WTC11 (cell line): ENCODE measurements around the gene SKAP1. TPM values are rescaled to one million over a fixed set of nuclear protein-coding genes. Genes with fewer than 3 reads are reported as not detected.

ENCODE experiments used
- ATAC-seq: fragments of 200-7000 bp; cut with Tn5 transposase; 2 replicates; pipeline ENCODE4 v1.10.0; 2021; ENCODE audit warnings: mild to moderate bottlenecking, moderate library complexity
- CTCF ChIA-PET: fragments of 300-600 bp; sonication (Branson Sonifier 250); formaldehyde crosslinking; loops from one replicate; lab custom pipeline; 2021; ENCODE audit warnings: antibody characterized with exemption; lab: Charles Lee
- POLR2A ChIA-PET: fragments of 350-600 bp; sonication (Branson Sonifier 250); formaldehyde crosslinking; loops from one replicate; lab custom pipeline; 2021; ENCODE audit warnings: antibody characterized with exemption; lab: Charles Lee
- DNase-seq: peaks from one replicate; pipeline ENCODE4 v3.0.0; 2021; ENCODE audit warnings: low spot score
- H3K27ac Mint-ChIP-seq: 2 replicates; pipeline ENCODE4 v1.8.0; 2021; ENCODE audit warnings: mixed read lengths
- H3K27me3 Mint-ChIP-seq: 2 replicates; pipeline ENCODE4 v1.8.0; 2021; ENCODE audit warnings: low read depth, mild to moderate bottlenecking, moderate library complexity, mixed read lengths
- H3K36me3 Mint-ChIP-seq: 2 replicates; pipeline ENCODE4 v1.8.0; 2021; ENCODE audit warnings: mixed read lengths
- H3K4me1 Mint-ChIP-seq: 2 replicates; pipeline ENCODE4 v1.8.0; 2022; ENCODE audit warnings: mixed read lengths
- H3K4me3 Mint-ChIP-seq: 2 replicates; pipeline ENCODE4 v1.8.0; 2021; ENCODE audit warnings: mild to moderate bottlenecking, moderate library complexity, mixed read lengths
- H3K9me3 Mint-ChIP-seq: 2 replicates; pipeline ENCODE4 v1.8.0; 2021; ENCODE audit warnings: mixed read lengths
- ARID4B ChIP-seq: sonication (generic); formaldehyde crosslinking; IDR thresholded peaks from 2 replicates; pipeline ENCODE4 v1.8.0; 2023; ENCODE audit warnings: missing genetic modification reagents, mild to moderate bottlenecking, borderline replicate concordance
- ATF2 ChIP-seq: sonication (generic); formaldehyde crosslinking; IDR thresholded peaks from 2 replicates; pipeline ENCODE4 v1.8.1; 2022; ENCODE audit warnings: low read depth, missing genetic modification reagents, borderline replicate concordance
- ATF6 ChIP-seq: sonication (generic); formaldehyde crosslinking; IDR thresholded peaks from 2 replicates; pipeline ENCODE4 v1.8.1; 2023; ENCODE audit warnings: mild to moderate bottlenecking, missing genetic modification reagents
- CBFB ChIP-seq: sonication (generic); formaldehyde crosslinking; IDR thresholded peaks from 2 replicates; pipeline ENCODE4 v1.8.1; 2022; ENCODE audit warnings: mild to moderate bottlenecking, low read depth, missing genetic modification reagents
- CDX4 ChIP-seq: fragments of 250-450 bp; sonication (Bioruptor Pico); IDR thresholded peaks from 2 replicates; pipeline ENCODE4 v1.9.0; 2021; ENCODE audit warnings: moderate library complexity, mild to moderate bottlenecking, inconsistent platforms, borderline replicate concordance
- CREB1 ChIP-seq: sonication (generic); formaldehyde crosslinking; IDR thresholded peaks from 2 replicates; pipeline ENCODE4 v1.8.0; 2023; ENCODE audit warnings: mild to moderate bottlenecking, missing genetic modification reagents
- CREM ChIP-seq: sonication (generic); formaldehyde crosslinking; IDR thresholded peaks from 2 replicates; pipeline ENCODE4 v1.8.1; 2022; ENCODE audit warnings: mild to moderate bottlenecking, missing genetic modification reagents, moderate library complexity
- ELF4 ChIP-seq: sonication (generic); formaldehyde crosslinking; IDR thresholded peaks from 2 replicates; pipeline ENCODE4 v1.8.1; 2022; ENCODE audit warnings: low read depth, mild to moderate bottlenecking, moderate library complexity, missing genetic modification reagents
- EMX1 ChIP-seq: fragments of 250-450 bp; sonication (Bioruptor Pico); IDR thresholded peaks from 2 replicates; pipeline ENCODE4 v1.8.0; 2021; ENCODE audit warnings: mild to moderate bottlenecking
- ETV6 ChIP-seq: sonication (generic); formaldehyde crosslinking; IDR thresholded peaks from 2 replicates; pipeline ENCODE4 v1.8.1; 2022; ENCODE audit warnings: mild to moderate bottlenecking, missing genetic modification reagents
- FOXJ3 ChIP-seq: sonication (generic); formaldehyde crosslinking; IDR thresholded peaks from 2 replicates; pipeline ENCODE4 v1.9.0; 2021; ENCODE audit warnings: missing genetic modification reagents, mild to moderate bottlenecking, borderline replicate concordance
- FOXK1 ChIP-seq: sonication (generic); formaldehyde crosslinking; IDR thresholded peaks from 2 replicates; pipeline ENCODE4 v1.8.0; 2022; ENCODE audit warnings: mild to moderate bottlenecking, moderate library complexity, missing genetic modification reagents
- FOXP4 ChIP-seq: sonication (generic); formaldehyde crosslinking; IDR thresholded peaks from 2 replicates; pipeline ENCODE4 v1.8.0; 2022; ENCODE audit warnings: mild to moderate bottlenecking, missing genetic modification reagents
- GABPB1 ChIP-seq: sonication (generic); formaldehyde crosslinking; IDR thresholded peaks from 2 replicates; pipeline ENCODE4 v1.8.1; 2023; ENCODE audit warnings: mild to moderate bottlenecking, missing genetic modification reagents
- JAZF1 ChIP-seq: fragments of 250-450 bp; sonication (Bioruptor Pico); IDR thresholded peaks from 2 replicates; pipeline ENCODE4 v1.9.0; 2021; ENCODE audit warnings: moderate library complexity, mild to moderate bottlenecking, inconsistent platforms
- NR2C2 ChIP-seq: sonication (generic); formaldehyde crosslinking; IDR thresholded peaks from 2 replicates; pipeline ENCODE4 v1.8.0; 2022; ENCODE audit warnings: mild to moderate bottlenecking, missing genetic modification reagents
- RORB ChIP-seq: fragments of 250-450 bp; sonication (Bioruptor Pico); IDR thresholded peaks from 2 replicates; pipeline ENCODE4 v1.9.0; 2021; ENCODE audit warnings: mild to moderate bottlenecking
- SMAD3 ChIP-seq: sonication (generic); formaldehyde crosslinking; IDR thresholded peaks from 2 replicates; pipeline ENCODE4 v1.8.0; 2022; ENCODE audit warnings: missing genetic modification reagents, mild to moderate bottlenecking, borderline replicate concordance
- SMAD4 ChIP-seq: sonication (generic); formaldehyde crosslinking; IDR thresholded peaks from 2 replicates; pipeline ENCODE4 v1.8.0; 2022; ENCODE audit warnings: mild to moderate bottlenecking, missing genetic modification reagents
- SOX15 ChIP-seq: fragments of 250-450 bp; sonication (Bioruptor Pico); IDR thresholded peaks from 2 replicates; pipeline ENCODE4 v1.9.0; 2021; ENCODE audit warnings: mild to moderate bottlenecking
- ZMAT4 ChIP-seq: fragments of 250-450 bp; sonication (Bioruptor Pico); IDR thresholded peaks from 2 replicates; pipeline ENCODE4 v1.9.0; 2021; ENCODE audit warnings: mild to moderate bottlenecking
- ZNF121 ChIP-seq: sonication (generic); formaldehyde crosslinking; IDR thresholded peaks from 2 replicates; pipeline ENCODE4 v1.8.0; 2023; ENCODE audit warnings: missing genetic modification reagents
- ZNF138 ChIP-seq: sonication (generic); formaldehyde crosslinking; conservative IDR thresholded peaks from 2 replicates; pipeline ENCODE4 v1.8.1; 2022; ENCODE audit warnings: mild to moderate bottlenecking, moderate library complexity, missing genetic modification reagents
- ZNF219 ChIP-seq: sonication (generic); formaldehyde crosslinking; IDR thresholded peaks from 2 replicates; pipeline ENCODE4 v1.8.0; 2023; ENCODE audit warnings: missing genetic modification reagents, mild to moderate bottlenecking, borderline replicate concordance
- ZNF396 ChIP-seq: fragments of 250-450 bp; sonication (Bioruptor Pico); IDR thresholded peaks from 2 replicates; pipeline ENCODE4 v1.8.0; 2021; ENCODE audit warnings: mild to moderate bottlenecking, moderate library complexity, borderline replicate concordance
- ZNF416 ChIP-seq: fragments of 250-450 bp; sonication (Bioruptor Pico); IDR thresholded peaks from 2 replicates; pipeline ENCODE4 v1.9.0; 2021; ENCODE audit warnings: mild to moderate bottlenecking, inconsistent platforms
- ZNF671 ChIP-seq: fragments of 250-450 bp; sonication (Bioruptor Pico); IDR thresholded peaks from 2 replicates; pipeline ENCODE4 v1.8.0; 2021; ENCODE audit warnings: mild to moderate bottlenecking
- total RNA-seq: library from RNA; stranded (reverse); gene quantifications from 3 replicates; pipeline ENCODE4 v1.2.3, GENCODE V29; 2021
- TF ChIP-seq, protein P1 (sequence below): sonication (generic); formaldehyde crosslinking; IDR thresholded peaks from 2 replicates; pipeline ENCODE4 v1.8.0; 2022; ENCODE audit warnings: mild to moderate bottlenecking, missing genetic modification reagents

The SKAP1 gene
- total RNA-seq, 1 experiment from 2014 or later = not detected

DNA sequence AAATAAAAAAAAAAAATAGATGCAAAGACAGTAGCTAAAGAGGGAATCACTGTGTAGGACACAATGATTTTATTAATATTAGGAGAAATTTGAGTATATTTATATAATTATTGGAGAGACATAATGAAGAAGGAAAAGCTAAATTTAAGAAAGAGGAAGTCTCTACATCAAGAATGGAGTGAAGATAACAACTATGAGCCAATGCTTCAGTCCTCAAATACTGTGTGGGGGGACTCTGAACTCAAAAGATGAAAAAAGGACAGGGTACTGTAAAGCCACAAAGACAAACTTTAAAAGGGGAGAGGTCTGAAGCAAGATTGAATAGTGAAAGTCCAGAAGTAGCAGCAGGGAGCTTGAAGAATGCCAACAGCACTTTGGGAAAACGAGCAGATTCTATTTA, 44.7 kb downstream of the SKAP1 start:
- TF ChIP-seq ETV6 (CRISPR knock-in tag) (no peak), ZNF138 (CRISPR knock-in tag) (no peak), EMX1 (CRISPR knock-in tag) (no peak), ELF4 (CRISPR knock-in tag) (no peak), ZNF671 (CRISPR knock-in tag) (no peak), ZMAT4 (CRISPR knock-in tag) (no peak), ZNF416 (CRISPR knock-in tag) (no peak), CREB1 (CRISPR knock-in tag) (no peak), ATF2 (CRISPR knock-in tag) (no peak), ATF6 (CRISPR knock-in tag) (no peak), SOX15 (no peak), FOXK1 (no peak), ZNF396 (no peak), ZNF121 (CRISPR knock-in tag) (no peak), JAZF1 (CRISPR knock-in tag) (no peak), CREM (CRISPR knock-in tag) (no peak)
- TF ChIP-seq, protein P1, sequence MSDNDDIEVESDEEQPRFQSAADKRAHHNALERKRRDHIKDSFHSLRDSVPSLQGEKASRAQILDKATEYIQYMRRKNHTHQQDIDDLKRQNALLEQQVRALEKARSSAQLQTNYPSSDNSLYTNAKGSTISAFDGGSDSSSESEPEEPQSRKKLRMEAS (CRISPR knock-in tag) = no peak
- DNase-seq (no peak), ATAC-seq (no peak)
- Mint-ChIP-seq H3K27ac (no peak overlapping the region), H3K36me3 (no peaks in the 10 kb centered on the region), H3K4me3 (no peak overlapping the region), H3K4me1 (no peaks in the 10 kb centered on the region), H3K9me3 (no peaks in the 10 kb centered on the region), H3K27me3 (peaks cover 22% of the 10 kb centered on the region)
- ChIA-PET POLR2A (interaction anchor here (0.5 kb wide), 1 partner anchor 886 kb away, joined by 4 read pairs; no protein-coding TSS in a partner anchor), CTCF (interaction anchor here (0.7 to 1.2 kb wide), 4 partner anchors 11 to 125 kb away, joined by 3 to 6 read pairs (median 3); no protein-coding TSS in a partner anchor)

DNA sequence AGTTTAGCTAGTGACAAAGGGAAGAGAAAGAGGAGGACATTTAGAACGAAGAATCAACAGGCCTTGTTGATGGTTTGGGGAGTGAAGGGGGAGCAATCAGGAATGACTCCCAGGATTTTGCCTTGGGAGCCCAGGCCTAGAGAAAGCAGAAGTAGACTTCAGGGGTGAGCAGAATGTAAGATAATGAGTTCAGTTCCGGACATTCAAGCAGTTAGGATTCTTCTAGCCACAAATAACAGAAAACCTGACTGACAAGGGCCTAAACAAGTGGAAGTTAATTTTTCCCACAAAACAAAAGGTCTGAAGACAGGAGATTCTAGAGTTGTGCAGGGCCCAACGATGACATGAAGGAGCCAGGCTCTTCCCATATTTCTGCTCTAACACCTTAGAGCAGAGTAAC, 45.9 kb downstream of the SKAP1 start:
- no peak for TF ChIP-seq ARID4B (CRISPR knock-in tag)
- no peak for TF ChIP-seq CBFB
- no peak for TF ChIP-seq SMAD4 (CRISPR knock-in tag)
- no peak for TF ChIP-seq ZNF219
- TF ChIP-seq SMAD3 = no peak
- TF ChIP-seq NR2C2 (CRISPR knock-in tag) = no peak
- TF ChIP-seq ELF4 (CRISPR knock-in tag) = no peak
- no peak for TF ChIP-seq FOXP4 (CRISPR knock-in tag)
- no peak for TF ChIP-seq FOXJ3 (CRISPR knock-in tag)
- TF ChIP-seq GABPB1 = no peak
- TF ChIP-seq RORB (CRISPR knock-in tag) = no peak
- no peak for TF ChIP-seq CDX4 (CRISPR knock-in tag)
- TF ChIP-seq, all 79 proteins: peak for 0
- DNase-seq (no peak), ATAC-seq (no peak)
- Mint-ChIP-seq H3K4me3 (no peak overlapping the region), H3K27ac (no peak overlapping the region), H3K9me3 (no peaks in the 10 kb centered on the region), H3K4me1 (no peaks in the 10 kb centered on the region), H3K36me3 (no peaks in the 10 kb centered on the region), H3K27me3 (peaks cover 22% of the 10 kb centered on the region)
- ChIA-PET POLR2A (no interaction called here), CTCF (interaction anchor here (0.7 kb wide), 1 partner anchor 469 kb away, joined by 3 read pairs; no protein-coding TSS in a partner anchor)
